Large intestine (tissue), 3 donors: ENCODE results near the gene CAMTA1. TPM values are rescaled to one million over a fixed set of nuclear protein-coding genes. Genes with fewer than 3 reads are reported as not detected.

ENCODE experiments used
- DNase-seq, 2 donors: peaks; one replicate each; pipeline versions ENCODE4 v3.0.0 to v3.0.0-alpha.2; 2013
- H3K27ac ChIP-seq: one replicate; pipeline ENCODE4 v1.5.1; 2013; ENCODE audit warnings: low read length
- H3K27me3 ChIP-seq: 2 replicates; pipeline ENCODE4 v1.6.1; 2013; ENCODE audit warnings: low read length; ENCODE audit not compliant: control insufficient read depth, insufficient read depth
- H3K36me3 ChIP-seq: 2 replicates; pipeline ENCODE4 v1.6.1; 2013; ENCODE audit warnings: low read length; ENCODE audit not compliant: control insufficient read depth, insufficient read depth
- H3K4me1 ChIP-seq: one replicate; pipeline ENCODE4 v1.6.1; 2013; ENCODE audit warnings: low read length; ENCODE audit not compliant: control insufficient read depth, insufficient read depth
- H3K4me3 ChIP-seq: one replicate; pipeline ENCODE4 v1.5.1; 2013; ENCODE audit warnings: low read length
- H3K9me3 ChIP-seq: one replicate; pipeline ENCODE4 v1.6.1; 2013; ENCODE audit warnings: mild to moderate bottlenecking, low read depth, low read length, moderate library complexity; ENCODE audit not compliant: control insufficient read depth
- WGBS: methylation state at CpG from one replicate; pipeline ENCODE4 v1.1.5; 2013; ENCODE audit warnings: low lambda C conversion rate; ENCODE audit not compliant: insufficient coverage; 5-methylcytosine and 5-hydroxymethylcytosine counted together
- polyA plus RNA-seq: library from polyadenylated mRNA; unstranded; fragments of 120-200 nt; gene quantifications from one replicate; pipeline ENCODE4 v1.2.1, GENCODE V29; 2013

CAMTA1 gene
- polyA plus RNA-seq, 1 donor: 67.9 TPM

DNA sequence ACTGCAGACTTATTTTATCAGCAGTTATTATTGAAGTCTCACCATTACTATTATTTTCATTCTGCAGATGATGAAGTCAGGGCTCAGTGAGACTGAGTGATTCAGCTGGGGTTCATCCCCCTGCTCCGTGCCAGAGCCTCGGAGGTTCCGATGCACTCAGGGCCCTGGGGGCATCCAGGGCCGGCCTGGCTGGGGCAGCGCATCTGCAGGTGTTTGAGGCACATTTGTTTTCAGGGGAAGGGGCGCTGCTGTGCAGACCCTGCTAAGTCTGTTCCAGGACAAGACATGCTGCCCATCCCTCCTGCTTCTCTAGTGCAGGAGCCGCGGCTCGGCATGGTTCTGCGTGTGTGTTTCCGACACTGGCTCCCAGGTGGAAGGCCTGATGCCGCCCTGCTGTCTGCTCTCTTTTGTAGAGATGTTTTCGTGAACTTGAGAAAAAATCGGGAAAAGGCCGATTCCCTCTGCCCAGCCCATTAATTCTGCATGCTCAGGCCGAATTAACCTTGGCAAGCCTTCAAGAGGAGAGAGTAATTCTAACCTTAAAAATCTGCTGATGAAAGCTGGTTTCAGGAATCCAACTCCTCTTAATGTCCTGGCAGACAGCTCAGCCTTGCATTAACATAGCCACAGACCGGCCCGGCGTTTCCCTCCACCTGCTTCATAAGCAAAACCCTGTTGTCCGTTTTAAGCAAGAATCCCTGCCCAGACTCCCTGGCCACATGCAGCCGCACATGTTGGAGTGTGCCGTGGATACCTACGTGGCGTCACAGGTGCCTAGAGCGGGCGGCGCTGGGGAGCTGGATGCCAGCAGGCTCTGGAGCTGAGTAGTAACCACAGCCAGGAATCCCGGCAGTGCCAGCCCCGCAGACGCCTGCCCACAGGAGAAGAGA lies 669.9 kb downstream of the CAMTA1 start:
- no peaks in the 10 kb centered on the region for H3K36me3 ChIP-seq
- no peak overlapping the region for H3K27ac ChIP-seq
- no peak for DNase-seq
- no peaks in the 10 kb centered on the region for H3K27me3 ChIP-seq
- H3K4me1 ChIP-seq: no peaks in the 10 kb centered on the region
- no peaks in the 10 kb centered on the region for H3K9me3 ChIP-seq
- no CpG with 5 or more reads among the region's 30 CpGs for WGBS
- no peak overlapping the region for H3K4me3 ChIP-seq

DNA sequence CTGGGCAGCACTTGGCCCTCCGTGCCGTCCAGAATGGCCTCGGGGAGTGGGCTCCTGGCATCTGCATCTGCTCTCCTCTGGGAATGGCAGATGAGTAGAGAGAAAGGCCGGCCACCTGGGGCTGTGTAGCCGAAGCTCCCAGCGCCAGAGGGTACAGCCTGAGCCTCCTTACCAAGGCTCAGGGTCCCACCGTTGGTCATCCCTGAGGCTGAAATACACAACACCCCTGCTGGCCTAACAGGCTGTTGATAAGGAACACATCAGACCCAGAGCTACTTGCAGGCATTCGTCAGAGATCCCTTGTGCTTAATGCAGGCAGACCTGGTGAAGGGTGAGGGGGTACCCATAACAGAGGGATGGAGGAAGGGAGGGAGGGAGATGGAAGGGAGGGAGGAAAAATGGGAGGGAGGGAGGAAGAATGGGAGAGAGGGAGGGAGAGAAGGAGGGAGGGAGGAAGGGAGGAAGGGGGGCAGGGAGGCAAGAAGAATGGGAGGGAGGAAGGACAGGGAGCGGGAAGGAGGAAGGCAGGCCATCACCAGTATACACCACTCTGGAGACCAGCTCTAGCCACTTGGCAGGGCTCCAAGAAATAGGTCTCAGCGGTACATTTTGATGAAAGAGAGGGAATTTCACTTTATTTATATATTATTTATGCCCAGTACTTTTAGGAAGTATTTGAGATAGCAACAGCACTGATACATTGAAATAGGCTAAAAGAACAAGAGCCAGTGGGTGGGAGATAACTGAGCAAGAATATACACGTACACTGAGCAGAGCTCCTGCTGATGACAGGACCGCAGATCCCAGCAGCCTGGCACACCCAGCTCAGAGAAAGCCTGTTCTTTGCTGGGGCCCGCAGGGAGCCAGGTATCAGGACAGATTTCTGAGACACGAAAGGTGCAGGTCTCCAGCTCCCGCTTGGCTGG lies 670.8 kb downstream of the CAMTA1 start:
- no peaks in the 10 kb centered on the region for H3K9me3 ChIP-seq
- WGBS: no CpG with 5 or more reads among the region's 15 CpGs
- H3K36me3 ChIP-seq: no peaks in the 10 kb centered on the region
- no peaks in the 10 kb centered on the region for H3K27me3 ChIP-seq
- H3K4me3 ChIP-seq: no peak overlapping the region
- no peaks in the 10 kb centered on the region for H3K4me1 ChIP-seq
- DNase-seq: no peak
- no peak overlapping the region for H3K27ac ChIP-seq

DNA sequence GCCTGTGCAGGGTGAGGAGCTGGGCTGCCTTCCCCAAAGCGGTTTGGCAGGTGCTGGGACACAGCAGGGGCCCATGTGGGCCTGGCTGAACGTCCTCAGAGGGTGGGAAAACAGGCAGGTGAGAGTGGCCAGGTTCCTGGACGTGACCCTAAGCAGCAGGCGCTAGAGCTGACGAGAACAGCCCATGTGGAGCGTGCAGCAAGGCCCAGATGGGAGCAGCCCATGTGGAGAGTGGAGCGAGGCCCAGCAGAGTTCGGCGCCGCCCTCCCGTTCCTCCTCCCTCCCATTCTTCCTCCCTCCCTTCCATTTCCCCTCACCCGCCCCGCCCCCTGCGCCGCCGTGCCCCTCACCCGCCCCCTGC lies 671.4 kb downstream of the CAMTA1 start:
- Histone ChIP-seq H3K27me3 (no peaks in the 10 kb centered on the region), H3K4me3 (no peak overlapping the region), H3K4me1 (no peaks in the 10 kb centered on the region), H3K9me3 (no peaks in the 10 kb centered on the region), H3K36me3 (no peaks in the 10 kb centered on the region), H3K27ac (no peak overlapping the region)
- DNase-seq: no peak
- WGBS: no CpG with 5 or more reads among the region's 17 CpGs

DNA sequence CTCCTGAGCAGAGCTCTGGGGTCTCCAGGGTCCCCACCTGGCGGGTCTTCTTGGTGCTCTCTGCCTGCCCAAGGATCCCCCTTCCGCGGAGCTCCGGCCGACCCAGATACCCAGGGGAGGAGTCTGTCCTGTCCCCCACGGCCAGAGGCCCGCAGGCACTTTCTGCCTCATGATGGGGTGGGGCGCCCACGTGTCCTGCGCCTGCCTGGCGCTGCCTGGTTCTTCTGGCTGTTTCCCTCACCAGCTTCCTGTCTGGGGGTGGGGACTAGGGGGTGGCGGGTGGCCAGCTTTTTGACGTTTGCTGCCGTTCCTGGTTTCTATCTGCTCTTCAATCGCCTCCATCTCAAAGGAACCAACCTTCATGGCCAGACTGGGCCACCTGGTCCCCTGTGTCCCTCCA lies 672.6 kb downstream of the CAMTA1 start:
- Histone ChIP-seq H3K4me3 (no peak overlapping the region), H3K9me3 (no peaks in the 10 kb centered on the region), H3K4me1 (no peaks in the 10 kb centered on the region), H3K36me3 (no peaks in the 10 kb centered on the region), H3K27ac (no peak overlapping the region), H3K27me3 (no peaks in the 10 kb centered on the region)
- WGBS: no CpG with 5 or more reads among the region's 15 CpGs
- no peak for DNase-seq

DNA sequence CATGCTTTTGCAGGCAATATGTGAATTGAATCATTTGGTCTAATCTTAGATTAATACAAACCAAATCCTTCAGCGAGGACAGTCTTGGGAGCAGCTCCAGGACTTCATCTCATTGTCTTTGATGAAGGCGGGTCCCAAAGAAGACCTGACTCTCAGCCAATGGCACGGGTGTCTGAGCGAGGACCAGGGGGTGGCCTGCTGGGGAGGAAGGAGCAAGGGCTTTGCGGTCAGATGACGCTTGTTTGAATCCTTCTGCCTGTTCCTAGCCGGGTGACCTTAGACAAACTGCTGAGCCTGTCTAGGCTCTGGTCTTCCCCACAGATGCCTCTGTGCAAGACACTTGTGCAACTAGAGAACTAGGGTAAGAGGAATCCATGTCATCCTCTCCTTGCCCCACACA lies 673.7 kb downstream of the CAMTA1 start:
- Histone ChIP-seq H3K27ac (no peak overlapping the region), H3K4me3 (no peak overlapping the region), H3K27me3 (no peaks in the 10 kb centered on the region), H3K36me3 (no peaks in the 10 kb centered on the region), H3K4me1 (no peaks in the 10 kb centered on the region), H3K9me3 (no peaks in the 10 kb centered on the region)
- 100% methylated on average over 1 of the region's 7 CpGs for WGBS
- DNase-seq: no peak

DNA sequence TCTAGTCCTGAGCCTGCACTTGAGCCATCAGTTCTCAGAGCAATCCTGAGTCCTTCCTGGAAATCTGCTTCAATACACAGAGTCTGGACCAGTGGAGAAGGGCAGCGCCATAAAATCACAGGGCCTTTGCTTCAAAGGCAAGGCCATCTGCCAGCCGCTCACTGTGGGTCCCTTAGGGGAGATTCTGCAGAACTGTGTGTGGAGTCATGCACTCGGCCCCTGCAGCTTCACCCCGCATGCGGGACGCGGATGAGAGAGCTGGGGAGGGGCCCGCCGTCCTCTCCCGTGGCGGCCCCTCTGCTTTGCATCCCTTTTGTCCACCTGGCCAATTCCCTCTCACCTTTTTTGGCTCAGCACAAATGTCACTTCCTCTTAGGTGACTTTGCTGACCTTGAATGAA lies 674.7 kb downstream of the CAMTA1 start:
- Histone ChIP-seq H3K4me1 (no peaks in the 10 kb centered on the region), H3K27me3 (no peaks in the 10 kb centered on the region), H3K4me3 (no peak overlapping the region), H3K9me3 (no peaks in the 10 kb centered on the region), H3K27ac (no peak overlapping the region), H3K36me3 (no peaks in the 10 kb centered on the region)
- no CpG with 5 or more reads among the region's 11 CpGs for WGBS
- DNase-seq: no peak

DNA sequence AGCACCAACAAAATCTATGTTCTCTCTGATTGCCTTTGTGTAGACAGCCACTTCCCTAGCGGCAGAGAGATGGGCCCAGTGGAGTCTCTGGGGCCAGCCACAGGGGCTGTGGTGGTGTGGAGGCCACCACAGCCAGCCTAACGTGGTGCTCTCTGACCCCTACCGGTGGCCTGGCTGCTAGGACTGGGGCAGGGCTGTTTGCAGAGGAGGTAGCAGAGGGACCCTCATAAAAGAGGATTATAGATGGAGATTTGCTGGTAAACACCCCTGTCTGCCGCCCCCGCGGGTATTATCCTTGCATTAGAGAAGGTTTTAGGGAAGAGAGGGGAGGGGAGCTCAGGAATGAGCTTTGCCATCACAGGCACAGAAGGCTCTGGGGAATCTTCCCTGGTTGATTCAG lies 675.6 kb downstream of the CAMTA1 start:
- no peaks in the 10 kb centered on the region for H3K27me3 ChIP-seq
- no peaks in the 10 kb centered on the region for H3K9me3 ChIP-seq
- no peaks in the 10 kb centered on the region for H3K36me3 ChIP-seq
- H3K4me1 ChIP-seq: no peaks in the 10 kb centered on the region
- H3K27ac ChIP-seq: no peak overlapping the region
- H3K4me3 ChIP-seq: no peak overlapping the region
- no CpG with 5 or more reads among the region's 6 CpGs for WGBS
- no peak for DNase-seq

DNA sequence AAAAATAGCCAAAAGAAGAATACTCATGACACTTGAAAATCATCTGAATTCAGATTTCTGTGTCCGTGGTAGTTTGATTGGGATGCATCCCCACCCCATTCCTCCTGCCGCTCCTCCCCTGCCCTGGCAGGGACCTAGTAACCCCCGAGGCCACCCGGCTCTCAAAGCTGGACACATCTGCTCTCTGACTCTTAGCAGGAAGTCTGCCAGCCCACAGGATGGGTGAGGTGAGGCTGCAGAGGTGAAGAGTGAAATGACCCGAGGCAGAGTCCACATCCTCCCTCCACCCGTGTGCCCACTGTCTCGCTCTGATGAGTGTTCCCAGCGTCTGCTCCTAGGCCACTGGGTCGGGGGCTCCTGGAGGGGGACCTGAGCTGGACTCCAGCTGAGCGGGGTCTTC lies 677.4 kb downstream of the CAMTA1 start:
- Histone ChIP-seq H3K4me3 (no peak overlapping the region), H3K27ac (no peak overlapping the region), H3K36me3 (no peaks in the 10 kb centered on the region), H3K27me3 (no peaks in the 10 kb centered on the region), H3K4me1 (no peaks in the 10 kb centered on the region), H3K9me3 (no peaks in the 10 kb centered on the region)
- no CpG with 5 or more reads among the region's 10 CpGs for WGBS
- DNase-seq: no peak

DNA sequence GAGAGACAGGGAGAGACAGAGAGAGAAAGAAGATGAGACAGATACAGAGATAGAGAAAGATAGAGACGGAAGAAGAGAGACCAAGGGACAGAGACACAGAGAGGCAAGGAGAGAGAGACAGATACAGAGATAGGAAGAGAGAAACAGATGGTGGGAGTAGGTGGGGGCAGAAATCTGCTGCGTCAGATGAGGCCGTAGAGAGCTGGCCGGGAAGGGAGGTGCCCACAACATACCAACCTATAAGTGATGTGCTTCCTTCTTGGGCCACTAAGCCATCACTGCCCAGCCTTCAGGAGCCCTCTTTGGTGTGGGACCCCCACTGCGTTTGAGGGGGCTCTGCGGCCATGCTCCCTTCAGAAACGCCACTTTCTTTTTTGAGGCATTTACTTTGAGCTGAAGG lies 678.3 kb downstream of the CAMTA1 start:
- H3K4me3 ChIP-seq: no peak overlapping the region
- no peak for DNase-seq
- 89% methylated on average over 1 of the region's 7 CpGs for WGBS
- H3K27me3 ChIP-seq: no peaks in the 10 kb centered on the region
- no peaks in the 10 kb centered on the region for H3K9me3 ChIP-seq
- H3K36me3 ChIP-seq: no peaks in the 10 kb centered on the region
- H3K4me1 ChIP-seq: no peaks in the 10 kb centered on the region
- H3K27ac ChIP-seq: no peak overlapping the region

DNA sequence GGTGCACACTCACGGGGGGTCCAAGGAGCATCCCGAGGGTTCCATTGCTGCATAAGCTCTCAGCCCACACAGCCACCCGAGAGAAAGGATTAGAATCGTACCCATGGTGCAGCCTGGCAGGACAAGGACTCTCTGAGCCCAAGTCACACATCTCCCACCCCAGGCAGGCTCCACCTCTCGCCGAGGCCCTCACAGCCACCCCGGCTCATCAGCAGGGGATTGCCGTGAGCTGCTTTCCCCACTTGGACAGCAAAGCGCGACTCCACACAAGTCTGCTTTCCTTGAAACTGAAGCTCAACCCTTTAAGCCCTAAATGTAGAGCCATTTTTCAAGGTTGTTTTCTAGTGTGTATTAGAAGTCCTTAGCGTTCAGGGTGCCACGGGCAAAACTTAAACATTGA lies 679.5 kb downstream of the CAMTA1 start:
- Histone ChIP-seq H3K36me3 (no peaks in the 10 kb centered on the region), H3K9me3 (no peaks in the 10 kb centered on the region)
- WGBS: no CpG with 5 or more reads among the region's 12 CpGs

More for the DNA sequence above, 679.5 kb downstream of the CAMTA1 start:
- Histone ChIP-seq H3K4me1 (no peaks in the 10 kb centered on the region), H3K27me3 (no peaks in the 10 kb centered on the region), H3K4me3 (no peak overlapping the region), H3K27ac (no peak overlapping the region)
- DNase-seq: no peak
